GM12892 (cell line): ENCODE results near the gene PRRT3.

ENCODE experiments used
- DNase-seq: peaks from one replicate; pipeline ENCODE4 v3.0.0; 2011; ENCODE audit not compliant: insufficient read length
- FAIRE-seq: peaks from 2 replicates; lab custom pipeline; 2011; peaks lifted over from hg19 to GRCh38; lab: Jason Lieb, UNC
- POLR2A ChIP-seq: IDR thresholded peaks from 2 replicates; pipeline ENCODE4 v1.6.1; 2011; ENCODE audit warnings: low read depth, low read length, control low read depth
- POLR2AphosphoS5 ChIP-seq: IDR thresholded peaks from 2 replicates; pipeline ENCODE4 v1.6.1; 2011; ENCODE audit warnings: low read depth, low read length, control low read depth
- TAF1 ChIP-seq: IDR thresholded peaks from 2 replicates; pipeline ENCODE4 v1.6.1; 2011; ENCODE audit warnings: low read depth, mild to moderate bottlenecking, control low read depth, low read length, borderline replicate concordance

PRRT3 gene

DNA sequence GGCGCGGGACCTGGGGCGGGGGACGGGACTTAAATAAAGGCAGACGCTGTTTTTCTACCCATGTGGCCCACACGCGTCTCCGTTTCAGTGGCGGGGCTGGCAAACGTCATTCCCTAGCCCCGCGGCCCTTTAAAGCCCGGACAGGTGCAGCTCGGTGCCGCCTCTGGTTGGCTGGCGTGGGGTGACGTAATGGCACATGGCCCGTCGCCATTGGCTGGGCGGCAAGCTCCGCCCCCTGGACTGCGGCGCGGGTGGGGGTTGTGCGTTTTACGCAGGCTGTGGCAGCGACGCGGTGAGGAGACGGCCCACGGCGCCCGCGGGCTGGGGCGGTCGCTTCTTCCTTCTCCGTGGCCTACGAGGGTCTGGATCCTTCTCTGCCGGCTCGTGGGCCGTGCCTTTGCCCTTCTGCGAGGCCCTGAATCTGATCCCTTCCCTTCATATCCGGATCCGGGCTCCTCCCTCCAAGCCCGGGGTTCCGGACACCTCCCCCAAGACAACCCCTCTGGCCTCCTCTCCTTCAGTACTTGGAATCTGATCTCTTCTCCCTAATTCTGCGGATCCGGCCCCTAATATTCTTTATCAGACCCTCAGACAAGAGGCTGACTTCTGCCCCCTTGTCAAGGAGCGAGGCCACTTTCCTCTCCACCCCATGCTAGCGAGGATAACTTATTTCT, 18.5 kb downstream of the PRRT3 start, which contains the start of gene CRELD1:
Gene CRELD1 (plus strand): TSS at position 274 of the 674 bp plus-strand sequence. CDS start 605 bp downstream, outside the sequence.
- TF ChIP-seq POLR2A: peak; percentile 82
- 0 out of 2 replicates have a peak, but pooled peaks have one; percentile 58 for TF ChIP-seq POLR2AphosphoS5
- 0 out of 2 replicates have a peak, but pooled peaks have one; percentile 45 for TF ChIP-seq TAF1
- DNase-seq: peak; percentile 89
- peak; percentile 98 for FAIRE-seq

DNA sequence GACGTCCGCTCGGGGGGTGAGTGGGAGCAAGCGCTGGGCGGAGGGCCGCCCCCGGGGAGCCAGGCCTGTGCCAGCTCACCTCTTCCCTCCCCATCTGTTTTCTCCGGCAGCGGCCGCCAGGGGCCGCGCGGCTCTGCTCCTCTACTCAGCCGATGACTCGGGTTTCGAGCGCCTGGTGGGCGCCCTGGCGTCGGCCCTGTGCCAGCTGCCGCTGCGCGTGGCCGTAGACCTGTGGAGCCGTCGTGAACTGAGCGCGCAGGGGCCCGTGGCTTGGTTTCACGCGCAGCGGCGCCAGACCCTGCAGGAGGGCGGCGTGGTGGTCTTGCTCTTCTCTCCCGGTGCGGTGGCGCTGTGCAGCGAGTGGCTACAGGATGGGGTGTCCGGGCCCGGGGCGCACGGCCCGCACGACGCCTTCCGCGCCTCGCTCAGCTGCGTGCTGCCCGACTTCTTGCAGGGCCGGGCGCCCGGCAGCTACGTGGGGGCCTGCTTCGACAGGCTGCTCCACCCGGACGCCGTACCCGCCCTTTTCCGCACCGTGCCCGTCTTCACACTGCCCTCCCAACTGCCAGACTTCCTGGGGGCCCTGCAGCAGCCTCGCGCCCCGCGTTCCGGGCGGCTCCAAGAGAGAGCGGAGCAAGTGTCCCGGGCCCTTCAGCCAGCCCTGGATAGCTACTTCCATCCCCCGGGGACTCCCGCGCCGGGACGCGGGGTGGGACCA, 19.2 kb downstream of the PRRT3 start:
- TF ChIP-seq TAF1 (no peak), POLR2A (no peak; the same call in 1 of the 2 replicates), POLR2AphosphoS5 (no peak)
- FAIRE-seq: peak; percentile 83
- peak; percentile 82 for DNase-seq

DNA sequence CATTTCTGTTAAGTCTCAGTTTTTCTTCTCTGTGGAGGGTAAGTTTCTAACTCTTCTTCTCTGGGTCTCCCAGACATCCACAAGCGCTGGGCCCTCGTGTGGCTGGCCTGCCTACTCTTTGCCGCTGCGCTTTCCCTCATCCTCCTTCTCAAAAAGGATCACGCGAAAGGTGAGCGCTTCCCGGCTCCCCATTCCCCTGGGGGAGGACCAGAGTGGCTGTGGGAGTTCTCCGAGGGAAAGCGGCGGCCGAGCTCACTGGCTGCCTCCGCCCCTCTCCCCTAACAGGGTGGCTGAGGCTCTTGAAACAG, 19.7 kb downstream of the PRRT3 start:
- no peak for DNase-seq
- no peak for FAIRE-seq
- TF ChIP-seq POLR2AphosphoS5 (no peak), TAF1 (no peak), POLR2A (no peak)

DNA sequence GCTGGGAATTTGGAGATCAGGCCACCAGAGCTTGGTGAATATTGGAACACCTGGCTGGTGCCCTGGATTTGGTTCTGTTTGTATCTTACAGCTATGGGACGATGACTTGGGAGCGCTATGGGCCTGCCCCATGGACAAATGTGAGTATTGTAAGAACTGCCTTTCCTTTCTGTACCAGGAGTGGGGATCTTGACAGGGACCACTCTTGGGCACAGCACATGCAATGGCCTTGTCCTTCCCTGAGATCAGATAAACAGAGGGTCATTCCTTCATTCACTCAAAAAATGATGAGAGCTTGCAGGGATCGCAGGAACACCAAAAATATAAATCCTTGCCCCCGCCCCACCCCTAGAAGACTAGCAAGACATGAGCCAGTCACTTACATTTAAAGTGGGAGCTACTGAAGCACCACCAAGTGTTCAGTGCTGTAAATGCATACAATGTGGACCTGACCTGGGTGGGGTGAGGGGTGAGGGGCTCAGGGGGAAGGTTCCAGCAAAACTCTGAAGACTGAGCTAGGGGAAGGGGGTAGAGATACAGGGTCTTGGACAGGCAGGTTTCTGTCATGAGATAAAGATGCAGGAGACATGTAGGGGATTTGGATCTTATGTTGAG, 21.3 kb downstream of the PRRT3 start:
- FAIRE-seq (no peak), DNase-seq (no peak)
- no peak for TF ChIP-seq TAF1
- no peak for TF ChIP-seq POLR2AphosphoS5
- no peak for TF ChIP-seq POLR2A

DNA sequence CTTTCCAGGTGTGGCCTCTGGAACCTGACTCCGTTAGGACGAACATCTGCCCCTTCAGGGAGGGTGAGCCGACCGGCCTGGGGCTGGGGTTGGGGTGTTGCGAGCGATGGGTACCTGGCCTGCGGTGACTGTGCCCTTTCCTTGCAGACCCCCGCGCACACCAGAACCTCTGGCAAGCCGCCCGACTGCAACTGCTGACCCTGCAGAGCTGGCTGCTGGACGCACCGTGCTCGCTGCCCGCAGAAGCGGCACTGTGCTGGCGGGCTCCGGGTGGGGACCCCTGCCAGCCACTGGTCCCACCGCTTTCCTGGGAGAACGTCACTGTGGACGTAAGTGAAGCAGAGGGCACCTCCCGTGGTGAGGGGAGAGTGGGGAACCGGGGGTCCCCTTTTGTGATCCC, 24.1 kb downstream of the PRRT3 start:
- DNase-seq (no peak), FAIRE-seq (no peak)
- no peak for TF ChIP-seq TAF1
- TF ChIP-seq POLR2AphosphoS5: no peak
- TF ChIP-seq POLR2A: no peak

DNA sequence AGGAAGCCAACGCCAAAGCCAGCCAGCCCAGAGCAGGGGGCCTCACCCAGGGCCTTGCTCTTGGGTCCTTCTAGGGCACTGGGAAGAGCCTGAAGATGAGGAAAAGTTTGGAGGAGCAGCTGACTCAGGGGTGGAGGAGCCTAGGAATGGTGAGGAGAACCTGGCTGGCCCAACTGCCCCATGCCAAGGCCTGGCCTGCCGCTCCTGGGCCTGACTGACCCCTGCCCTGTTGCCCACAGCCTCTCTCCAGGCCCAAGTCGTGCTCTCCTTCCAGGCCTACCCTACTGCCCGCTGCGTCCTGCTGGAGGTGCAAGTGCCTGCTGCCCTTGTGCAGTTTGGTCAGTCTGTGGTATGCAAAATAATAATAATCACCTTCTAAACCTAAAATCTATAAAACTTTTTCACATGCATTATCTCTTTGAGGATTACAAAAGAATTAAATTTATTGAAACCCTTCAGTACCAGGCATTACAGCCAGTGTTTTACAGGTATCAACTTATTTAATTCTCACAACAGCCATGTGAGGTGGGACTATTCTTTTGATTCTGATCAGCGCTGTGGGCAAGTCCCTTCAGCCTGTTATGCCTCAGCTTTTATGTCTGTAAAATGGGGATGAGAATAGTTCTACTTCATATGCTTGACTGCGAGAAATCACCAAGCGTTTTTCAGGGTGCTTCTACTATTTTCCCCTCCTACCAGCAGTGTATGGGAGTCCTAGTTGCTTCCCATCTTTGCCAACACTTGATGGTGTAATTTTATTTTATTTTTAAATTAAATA, 33.8 kb downstream of the PRRT3 start:
- DNase-seq: no peak
- TF ChIP-seq TAF1 (no peak), POLR2A (no peak), POLR2AphosphoS5 (no peak)
- FAIRE-seq: no peak

DNA sequence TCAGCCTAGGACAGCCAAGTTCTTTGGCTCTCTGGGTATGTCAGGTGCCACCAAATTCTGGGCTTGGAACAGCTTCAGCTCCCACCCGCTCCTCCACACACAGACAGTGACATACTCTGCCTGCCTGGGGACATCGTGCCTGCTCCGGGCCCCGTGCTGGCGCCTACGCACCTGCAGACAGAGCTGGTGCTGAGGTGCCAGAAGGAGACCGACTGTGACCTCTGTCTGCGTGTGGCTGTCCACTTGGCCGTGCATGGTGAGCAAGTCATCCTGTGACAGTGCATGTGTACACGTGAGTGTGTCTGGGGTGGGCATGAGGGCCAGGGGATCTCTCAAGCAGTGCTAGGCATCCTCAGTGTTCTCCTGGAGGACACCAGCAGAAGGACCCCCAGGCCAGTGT, 34.4 kb downstream of the PRRT3 start:
- TF ChIP-seq TAF1: no peak
- TF ChIP-seq POLR2AphosphoS5: no peak
- TF ChIP-seq POLR2A: no peak
- no peak for DNase-seq
- FAIRE-seq: no peak

DNA sequence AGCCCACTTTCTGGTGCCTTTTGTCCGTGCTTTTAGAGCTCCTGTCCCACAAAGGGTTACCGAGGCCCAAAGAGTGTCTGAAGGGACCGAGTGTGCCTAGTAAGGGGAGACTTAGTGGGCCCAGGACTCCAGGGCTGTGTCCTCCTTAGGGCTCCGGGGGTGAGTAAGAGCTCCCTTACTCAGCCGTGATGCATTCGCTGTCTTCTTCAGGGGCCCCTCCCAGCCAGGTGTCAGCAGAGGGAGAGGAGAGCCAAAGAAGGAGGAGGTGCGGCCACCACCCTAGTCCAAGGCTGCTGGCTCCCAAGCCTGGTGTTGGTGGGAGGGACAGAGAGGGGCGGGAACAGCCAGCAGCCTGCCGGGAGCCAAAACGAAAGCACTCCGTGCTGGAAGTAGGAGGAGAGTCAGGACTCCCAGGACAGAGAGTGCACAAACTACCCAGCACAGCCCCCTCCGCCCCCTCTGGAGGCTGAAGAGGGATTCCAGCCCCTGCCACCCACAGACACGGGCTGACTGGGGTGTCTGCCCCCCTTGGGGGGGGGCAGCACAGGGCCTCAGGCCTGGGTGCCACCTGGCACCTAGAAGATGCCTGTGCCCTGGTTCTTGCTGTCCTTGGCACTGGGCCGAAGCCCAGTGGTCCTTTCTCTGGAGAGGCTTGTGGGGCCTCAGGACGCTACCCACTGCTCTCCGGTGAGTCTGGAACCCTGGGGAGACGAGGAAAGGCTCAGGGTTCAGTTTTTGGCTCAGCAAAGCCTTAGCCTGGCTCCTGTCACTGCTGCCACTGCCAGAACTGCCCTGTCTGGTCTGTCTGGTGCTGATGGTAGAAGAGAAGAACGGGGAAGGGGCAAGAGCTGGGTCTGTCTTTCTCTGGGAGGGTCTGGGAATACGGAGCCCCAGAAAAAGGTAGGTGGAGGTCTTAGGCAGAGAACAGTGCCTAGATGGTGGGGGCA, 35.2 kb downstream of the PRRT3 start, which contains the start of gene IL17RC:
Gene IL17RC (plus strand): TSS at position 365 of the 947 bp plus-strand sequence. CDS start 218 bp downstream, at position 583.
- TF ChIP-seq POLR2AphosphoS5 (no peak), TAF1 (no peak), POLR2A (no peak)
- DNase-seq (no peak), FAIRE-seq (no peak)

DNA sequence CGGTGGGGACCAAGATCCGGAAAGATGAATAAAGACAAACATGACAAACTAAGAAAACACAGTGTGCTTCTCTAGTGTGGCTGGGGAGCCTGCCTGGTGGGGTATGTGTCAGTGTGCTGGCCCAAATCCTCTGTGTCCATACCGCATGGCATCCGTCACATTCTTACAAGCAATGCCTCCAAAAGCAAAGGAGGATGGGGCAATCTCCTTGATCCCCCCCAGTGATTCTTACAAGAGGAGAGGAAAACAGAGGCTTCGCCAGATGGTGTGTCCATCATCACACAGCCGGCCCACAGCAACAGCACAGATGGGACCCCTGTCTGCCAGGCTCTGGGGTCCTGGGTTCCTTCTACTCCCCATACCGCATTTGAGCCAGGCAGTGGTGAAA, 35.9 kb downstream of the PRRT3 start:
- FAIRE-seq (no peak), DNase-seq (no peak)

More for the DNA sequence above, 35.9 kb downstream of the PRRT3 start:
- no peak for TF ChIP-seq TAF1
- no peak for TF ChIP-seq POLR2A
- TF ChIP-seq POLR2AphosphoS5: no peak
